GM18867 (cell line): ENCODE data around the gene SELENBP1.

Source experiments
- ATAC-seq: cut with Tn5 transposase; IDR thresholded peaks from one replicate; pipeline ENCODE4 v1.9.1; 2021; ENCODE audit warnings: mild to moderate bottlenecking, moderate library complexity; ENCODE audit not compliant: unreplicated experiment

The SELENBP1 gene

GRCh38 chr1:151346082-151346768 is 26.3 kb downstream of the SELENBP1 start:
- no peak for ATAC-seq

GRCh38 chr1:151344291-151344690 is 28.2 kb downstream of the SELENBP1 start:
- no peak for ATAC-seq

GRCh38 chr1:151343587-151343986 is 28.9 kb downstream of the SELENBP1 start:
- ATAC-seq, result no peak

GRCh38 chr1:151342569-151342968 is 29.9 kb downstream of the SELENBP1 start:
- ATAC-seq, result no peak

- ATAC-seq, result no peak
These were observed 30.5 kb downstream of the SELENBP1 start for GRCh38 chr1:151342021-151342420.

GRCh38 chr1:151340870-151341754 is 31.4 kb downstream of the SELENBP1 start:
- ATAC-seq, result no peak

GRCh38 chr1:151336556-151336955 is 35.9 kb downstream of the SELENBP1 start:
- ATAC-seq, result no peak

- ATAC-seq, result no peak
These were observed 37.7 kb downstream of the SELENBP1 start for GRCh38 chr1:151334822-151335221.

GRCh38 chr1:151327903-151328674 is 44.4 kb downstream of the SELENBP1 start:
- peak; percentile 28 for ATAC-seq

GRCh38 chr1:151327223-151327902 is 45.1 kb downstream of the SELENBP1 start, which contains the start of gene PI4KB:
PI4KB (minus strand) TSS chr1:151327416; CDS start chr1:151316481, 10,935 bp downstream.
- peak; percentile 80 for ATAC-seq

GRCh38 chr1:151326619-151327222 is 45.8 kb downstream of the SELENBP1 start:
- ATAC-seq, result peak; percentile 43

- no peak for ATAC-seq
These were observed 46.7 kb downstream of the SELENBP1 start for GRCh38 chr1:151325646-151326429.

GRCh38 chr1:151325231-151325630 is 47.3 kb downstream of the SELENBP1 start:
- ATAC-seq, result no peak

GRCh38 chr1:151324390-151324930 is 48.0 kb downstream of the SELENBP1 start:
- ATAC-seq, result no peak

GRCh38 chr1:151318975-151319374 is 53.5 kb downstream of the SELENBP1 start:
- ATAC-seq, result no peak

- ATAC-seq, result no peak
These were observed 56.8 kb downstream of the SELENBP1 start for GRCh38 chr1:151315565-151316235.
